Medulla oblongata (tissue), 1 donor: ENCODE data around the gene ZNF750.

Experiments
- DNase-seq: peaks from one replicate; pipeline ENCODE4 v3.0.0-alpha.2; 2015; ENCODE audit errors: extremely low spot score

Gene ZNF750

DNA sequence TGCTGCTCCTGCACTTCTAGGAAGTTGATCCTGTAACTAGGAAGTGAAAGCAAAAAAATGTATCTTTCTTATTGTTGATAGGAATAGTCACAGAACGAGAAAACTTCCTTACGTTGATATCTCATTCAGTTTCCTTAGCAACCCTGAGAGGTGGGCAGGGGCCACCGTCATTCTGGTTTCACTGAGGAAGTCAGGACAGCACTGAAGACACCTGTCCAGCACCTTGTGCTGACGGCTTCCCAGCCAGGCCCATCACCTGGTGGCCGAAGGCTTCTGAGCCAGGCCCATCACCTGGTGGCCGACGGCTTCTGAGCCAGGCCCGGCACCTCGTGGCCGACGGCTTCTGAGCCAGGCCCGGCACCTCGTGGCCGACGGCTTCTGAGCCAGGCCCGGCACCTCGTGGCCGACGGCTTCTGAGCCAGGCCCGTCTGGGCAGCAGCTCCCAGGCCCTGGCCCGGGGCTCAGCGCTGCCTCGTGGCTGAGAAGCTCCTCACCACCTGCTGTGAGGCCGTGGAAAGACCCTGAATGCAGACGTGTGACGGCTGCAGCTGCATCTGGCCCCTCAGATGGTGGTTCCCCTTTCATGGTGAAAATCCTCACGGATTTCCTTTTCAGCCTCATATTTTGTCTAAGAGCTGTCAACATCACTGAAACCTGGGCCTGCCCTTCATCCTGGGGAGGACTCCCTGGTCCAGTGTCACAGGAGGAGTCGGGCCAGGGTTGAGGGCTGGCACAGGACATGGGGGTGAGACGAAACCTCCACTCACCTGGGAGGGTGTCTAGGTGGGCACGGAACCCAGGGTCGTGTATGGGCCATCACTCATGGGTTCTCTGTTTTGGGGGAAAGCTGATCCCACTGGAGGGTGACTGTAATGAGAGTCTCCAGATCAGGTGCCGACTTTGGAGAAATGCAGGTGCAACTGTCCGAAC is 33.0 kb upstream of the ZNF750 start:
- no peak for DNase-seq

DNA sequence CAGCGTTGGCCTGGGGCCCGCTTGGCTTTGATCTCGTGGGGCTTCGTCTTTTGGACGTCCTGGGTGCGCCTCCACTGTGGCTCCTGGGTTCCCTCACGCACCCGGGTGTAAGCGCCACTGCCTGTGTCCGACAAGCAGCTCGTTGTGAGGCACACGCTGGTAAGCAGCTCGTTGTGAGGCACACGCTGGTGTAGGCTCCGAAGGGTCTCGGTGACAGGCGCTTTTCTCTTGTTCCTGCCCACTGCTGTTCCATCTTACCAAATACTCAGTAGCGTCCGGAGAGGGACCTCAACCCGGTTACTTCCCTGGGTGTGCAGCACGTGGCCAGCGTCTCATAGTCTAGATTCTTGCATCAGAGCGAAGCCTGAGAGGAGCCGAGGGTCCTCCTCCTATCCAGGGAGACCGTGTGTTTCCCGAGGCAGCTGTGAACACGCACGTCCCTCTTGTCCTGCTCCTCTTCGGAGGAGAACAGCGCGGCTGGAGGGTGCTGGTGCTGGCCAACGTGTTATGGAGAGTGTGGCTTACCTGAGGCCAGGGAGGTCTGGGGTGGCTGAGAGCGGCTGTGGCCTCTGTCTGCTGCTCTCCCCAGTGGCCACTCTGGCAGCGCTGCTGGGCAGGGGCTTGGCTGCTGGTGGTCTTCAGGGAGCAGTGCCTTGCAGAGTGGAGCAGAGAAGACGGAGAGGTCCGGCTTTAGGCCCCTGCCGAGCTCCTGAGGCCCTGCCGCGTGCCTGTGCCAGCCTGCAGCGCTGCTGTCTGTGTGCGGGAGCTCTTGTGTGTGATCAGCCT is 32.1 kb upstream of the ZNF750 start:
- DNase-seq = no peak

GRCh38 chr17:82871056-82871775 is 31.4 kb upstream of the ZNF750 start:
- DNase-seq = no peak

DNA sequence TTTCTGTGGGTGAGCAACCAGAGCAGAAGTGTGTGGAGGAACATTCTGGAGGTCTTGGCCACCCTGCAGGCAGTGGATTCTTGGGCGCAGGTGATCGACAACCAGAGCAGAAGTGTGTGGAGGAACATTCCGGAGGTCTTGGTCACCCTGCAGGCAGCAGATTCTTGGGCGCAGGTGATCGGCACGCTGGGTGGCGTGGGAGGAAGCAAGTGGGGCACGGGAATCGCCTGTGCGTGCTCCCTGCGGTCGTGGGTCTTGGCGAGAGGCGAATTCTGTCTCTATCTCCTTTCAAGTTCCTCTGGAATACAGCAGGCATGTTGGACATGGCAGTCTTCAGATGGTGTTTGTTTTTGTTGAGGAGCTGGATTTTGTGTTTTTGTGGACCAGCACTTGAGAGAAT is 30.7 kb upstream of the ZNF750 start:
- DNase-seq = no peak

GRCh38 chr17:82870091-82870491 is 30.3 kb upstream of the ZNF750 start:
- no peak for DNase-seq

DNA sequence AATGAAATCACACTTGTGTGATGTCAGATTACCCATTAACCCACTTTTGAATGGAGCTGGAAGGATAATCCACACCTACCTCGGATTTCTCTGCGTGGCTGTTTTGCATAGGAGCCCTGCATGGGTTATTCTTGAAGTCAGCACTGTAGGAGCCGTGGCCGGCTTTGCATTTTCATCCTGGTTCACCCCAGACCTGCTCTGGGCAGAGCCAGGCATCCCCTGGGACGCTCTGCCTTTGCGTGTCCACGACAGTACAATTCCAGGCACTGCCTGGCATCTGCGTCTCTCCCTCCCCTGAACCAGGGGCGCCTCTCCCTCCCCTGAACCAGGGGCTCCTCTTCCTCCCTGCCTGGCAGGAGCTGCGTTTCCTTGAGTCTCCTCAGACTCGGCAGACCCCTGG is 29.7 kb upstream of the ZNF750 start:
- no peak for DNase-seq

GRCh38 chr17:82868715-82869131 is 28.9 kb upstream of the ZNF750 start:
- no peak for DNase-seq

- DNase-seq = no peak
Observed at GRCh38 chr17:82867763-82868325, 28.0 kb upstream of the ZNF750 start.

DNA sequence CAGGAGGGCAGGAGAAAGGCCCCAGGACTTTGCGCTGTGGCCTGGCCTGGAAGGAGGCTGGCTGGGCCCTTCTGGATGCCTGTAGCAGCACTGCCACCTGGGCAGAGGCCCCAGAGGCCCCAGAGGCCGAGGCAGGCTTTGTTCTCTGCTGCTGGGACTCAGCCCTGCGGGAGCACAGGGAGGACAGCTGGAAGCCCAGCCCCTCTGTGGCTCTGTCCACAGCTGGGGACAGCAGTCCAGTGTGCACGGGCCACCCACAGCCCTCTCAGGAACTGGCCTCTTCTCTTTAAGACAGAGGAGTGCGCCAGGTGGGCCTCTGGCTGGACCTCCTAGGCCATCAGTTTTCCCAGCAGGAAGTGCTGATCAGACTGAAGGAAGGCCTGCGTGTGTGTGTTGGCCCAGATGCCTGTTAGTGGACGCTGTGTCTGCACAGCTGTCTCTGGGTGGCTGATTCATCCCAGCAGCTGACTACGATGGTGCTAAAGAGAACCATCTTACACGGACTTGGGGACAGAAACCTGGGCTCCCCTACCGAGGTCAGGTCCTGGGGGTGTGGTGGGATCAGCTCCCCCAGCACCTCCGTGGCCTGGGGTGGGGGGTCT is 26.9 kb upstream of the ZNF750 start:
- no peak for DNase-seq

GRCh38 chr17:82865774-82866395 is 26.1 kb upstream of the ZNF750 start:
- DNase-seq = no peak

DNA sequence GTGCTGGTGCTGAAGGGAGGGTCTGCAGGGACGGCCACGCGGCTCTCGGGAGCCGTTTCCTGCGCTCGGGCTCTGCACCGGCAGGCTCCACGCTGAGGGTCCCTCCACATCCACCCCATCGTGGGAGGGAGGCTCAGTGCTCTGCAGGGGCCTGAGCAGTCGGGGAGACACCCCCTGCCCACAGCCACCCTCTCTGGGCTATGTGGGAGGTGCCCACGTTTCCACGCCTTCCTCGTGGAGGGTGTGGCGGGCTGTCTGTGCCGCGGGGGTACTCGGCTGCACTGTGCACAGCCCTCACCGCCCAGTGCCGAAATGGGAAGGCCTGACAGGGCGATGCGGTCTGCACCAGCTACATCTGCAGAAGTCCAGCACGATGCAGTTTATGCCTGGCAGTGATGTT is 25.5 kb upstream of the ZNF750 start:
- no peak for DNase-seq

GRCh38 chr17:82864713-82865248 is 25.0 kb upstream of the ZNF750 start:
- DNase-seq = no peak

DNA sequence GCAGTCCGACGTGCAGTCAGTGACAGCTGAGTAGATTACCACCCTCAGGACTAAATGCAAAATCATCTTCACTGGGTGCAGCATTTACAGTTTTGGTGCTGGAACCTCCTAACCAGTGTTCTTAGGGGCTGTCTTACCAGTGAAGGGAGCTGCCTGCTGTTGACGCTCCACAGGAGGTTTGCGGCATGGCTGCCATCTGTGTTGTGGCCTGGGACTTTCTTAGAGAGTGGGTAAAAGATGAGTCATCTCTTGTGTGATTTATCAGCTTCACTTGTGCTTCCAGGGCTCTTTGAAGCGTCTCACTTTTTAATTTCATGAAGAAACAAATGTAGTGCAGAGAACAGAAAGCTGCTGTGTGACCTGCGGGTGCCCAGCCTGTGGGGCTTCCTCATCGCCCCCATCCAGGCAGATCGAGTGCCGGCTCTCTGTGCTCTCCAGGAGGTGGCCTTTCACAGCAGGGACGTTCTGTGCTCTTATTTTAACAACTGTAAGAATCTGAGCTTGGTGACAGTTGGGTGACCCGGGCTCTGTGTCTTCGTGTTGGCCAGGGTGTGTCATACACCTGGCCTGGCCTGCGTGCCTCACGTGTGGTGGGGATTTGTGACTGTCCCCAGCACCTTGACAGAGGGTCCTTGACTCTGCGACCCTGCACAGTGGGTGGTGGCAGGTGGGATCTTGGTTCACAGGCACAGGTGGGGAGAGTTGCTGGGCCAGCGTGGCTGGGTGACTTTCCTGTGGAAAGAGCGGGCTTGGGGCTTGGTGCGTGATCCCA is 24.3 kb upstream of the ZNF750 start:
- no peak for DNase-seq

- DNase-seq = no peak
Observed at GRCh38 chr17:82863383-82863940, 23.6 kb upstream of the ZNF750 start.

GRCh38 chr17:82862737-82863382 is 23.0 kb upstream of the ZNF750 start:
- no peak for DNase-seq

GRCh38 chr17:82862191-82862590 is 22.4 kb upstream of the ZNF750 start:
- no peak for DNase-seq

GRCh38 chr17:82861393-82861775 is 21.6 kb upstream of the ZNF750 start:
- no peak for DNase-seq

DNA sequence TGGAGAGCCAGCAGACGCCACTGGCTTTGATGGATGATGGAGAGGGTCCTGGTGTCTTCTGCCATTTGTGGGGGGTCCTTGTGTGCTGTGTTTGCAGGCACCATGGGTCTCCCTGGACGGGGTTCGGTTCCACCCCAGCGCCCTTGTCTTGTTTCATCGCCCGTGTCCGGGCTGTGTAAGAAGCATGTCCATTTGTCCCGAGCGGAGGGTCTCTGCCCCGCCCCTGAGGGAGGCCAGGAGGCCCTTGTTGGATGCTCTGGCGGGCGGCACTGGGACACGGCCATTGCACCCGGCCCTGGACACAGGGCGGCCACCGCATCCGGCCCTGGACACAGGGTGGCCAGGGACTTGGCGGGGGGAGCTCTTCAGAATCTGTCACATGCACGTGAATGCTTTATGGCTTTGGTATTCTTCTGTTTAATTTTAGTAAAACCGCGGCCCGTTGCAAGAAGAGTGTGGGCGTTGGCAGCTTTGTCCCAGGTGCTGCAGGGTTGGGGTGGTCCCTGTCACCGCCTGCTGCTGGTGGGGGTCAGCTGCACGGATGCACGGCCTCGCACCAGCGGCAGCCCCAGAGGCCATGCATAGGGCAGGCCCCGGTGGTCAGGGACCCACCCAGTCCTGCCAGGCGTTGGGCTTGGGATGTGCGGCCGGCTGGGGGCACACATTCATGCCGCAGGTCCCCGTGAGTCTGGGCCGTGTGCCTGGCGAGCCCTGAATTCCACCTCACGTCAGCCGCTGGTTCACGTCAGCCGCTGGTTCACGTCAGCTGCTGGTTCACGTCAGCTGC is 21.0 kb upstream of the ZNF750 start:
- DNase-seq = no peak
